Measurements from ENCODE around the gene CLN5. TPM values are rescaled to one million over a fixed set of nuclear protein-coding genes. Genes with fewer than 3 reads are reported as not detected.

Gene CLN5
- total and polyA plus RNA-seq, 2 of the 4 experiments (the other 2 are of a cell fraction): 11.3 to 15.1 TPM

DNA sequence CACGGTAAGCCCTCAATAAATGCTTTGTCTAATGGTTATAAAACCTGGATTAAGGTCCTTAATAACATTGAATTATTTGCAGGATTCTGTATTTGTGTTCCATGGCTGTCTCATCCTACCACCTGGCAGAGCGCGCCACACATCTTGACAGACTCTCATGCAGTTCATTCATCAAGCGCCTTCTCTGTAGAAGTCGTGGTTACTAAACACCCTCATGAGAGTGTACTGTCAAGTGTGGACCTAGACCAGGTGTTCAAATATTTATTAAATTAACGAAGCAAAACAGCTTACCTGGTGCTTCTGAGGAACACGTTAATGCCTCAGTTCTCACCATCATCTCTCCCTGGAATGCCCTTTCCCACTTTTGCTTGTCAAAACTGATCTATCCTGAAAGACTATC, 48.2 kb downstream of the CLN5 start:
- Histone ChIP-seq H3K27ac (ENCODE audit: insufficient read depth, low read length) (no peak overlapping the region), H3K79me1 (ENCODE audit: low read depth in 1 of 2, low read length in 2 of 2) (no peaks in the 10 kb centered on the region), H4K20me1 (ENCODE audit: insufficient read depth, low read length) (no peaks in the 10 kb centered on the region), H3K36me3 (ENCODE audit: control insufficient read depth, insufficient read depth, low read length) (peaks cover 3% of the 10 kb centered on the region; the same call in 1 of the 2 replicates), H2AK5ac (ENCODE audit: low read depth, low read length) (no peak overlapping the region), H3K9ac (ENCODE audit: low read depth, low read length) (no peak overlapping the region), H3K4ac (ENCODE audit: low read depth, low read length) (no peak overlapping the region), H2AFZ (replicated peaks; ENCODE audit: low read length, poor library complexity) (no peak overlapping the region), H2BK120ac (ENCODE audit: low read depth, low read length) (no peak overlapping the region), H2BK20ac (ENCODE audit: low read depth, low read length) (no peak overlapping the region), H3K18ac (ENCODE audit: low read depth, low read length) (no peak overlapping the region), H3K9me1 (ENCODE audit: insufficient read depth, low read length) (no peaks in the 10 kb centered on the region; the same call in none of the 2 replicates), H2BK15ac (ENCODE audit: low read depth, low read length) (no peak overlapping the region), H3K4me2 (ENCODE audit: low read depth, low read length) (no peak overlapping the region), H3K56ac (ENCODE audit: extremely low read depth, insufficient read depth, low read length) (no peak overlapping the region), H3K9me3 (ENCODE audit: control insufficient read depth, insufficient read depth, low read length) (no peaks in the 10 kb centered on the region), H4K5ac (ENCODE audit: low read depth, low read length) (no peak overlapping the region), H3K23ac (ENCODE audit: low read depth, low read length) (no peak overlapping the region), H2AK9ac (replicated peaks; ENCODE audit: low read depth, low read length, poor library complexity) (no peak overlapping the region), H4K8ac (ENCODE audit: low read depth in 2 of 2, low read length in 2 of 2) (no peak overlapping the region), H3K27me3 (ENCODE audit: control insufficient read depth, insufficient read depth, low read length) (no peaks in the 10 kb centered on the region), H2BK5ac (ENCODE audit: low read depth, low read length, poor library complexity, severe bottlenecking) (no peak overlapping the region), H3K4me1 (ENCODE audit: control insufficient read depth, insufficient read depth, low read length) (peaks cover 1% of the 10 kb centered on the region; the same call in 1 of the 2 replicates), H3K4me3 (ENCODE audit: insufficient read depth, low read depth, low read length) (no peak overlapping the region), H3K14ac (replicated peaks; ENCODE audit: low read depth, low read length) (no peak overlapping the region), H4K91ac (ENCODE audit: insufficient read depth, low read depth, low read length) (no peak overlapping the region)
- BruUV-seq (replicated peaks): no TSS peak
- CTCF ChIA-PET: no interaction called here
- no peak for DNase-seq
- POLR2A ChIA-PET (ENCODE audit: unreplicated experiment): no interaction called here
- in situ Hi-C loops (cut with MboI; ENCODE audit: low sequenced_read_pairs): no loop called here
- intact Hi-C loops (cut with micrococcal nuclease): no loop called here
- WGBS, 2 experiments (ENCODE audit: extremely low coverage in 2 of 2, insufficient read length in 1 of 2): no CpG with 5 or more reads among the region's 7 CpGs
- dilution Hi-C loops (cut with HindIII; ENCODE audit: low sequenced_read_pairs, unreplicated experiment): no loop called here
- TF ChIP-seq RCOR1 (IDR thresholded peaks at IDR 0.05; ENCODE audit: insufficient replicate concordance, low read length) (no peak), CEBPB (IDR thresholded peaks at IDR 0.05; ENCODE audit: low read depth, low read length) (no peak), BHLHE40 (IDR thresholded peaks at IDR 0.05; ENCODE audit: low read depth, low read length) (no peak), NFE2L2 (IDR thresholded peaks at IDR 0.05; ENCODE audit: low read depth, low read length) (no peak), SMC3 (IDR thresholded peaks at IDR 0.05; ENCODE audit: low read depth, low read length) (no peak), CHD1 (IDR thresholded peaks at IDR 0.05; ENCODE audit: low read depth, low read length) (no peak), MAZ (IDR thresholded peaks at IDR 0.05; ENCODE audit: borderline replicate concordance, low read depth, low read length) (no peak)
- TF ChIP-seq, protein P1, sequence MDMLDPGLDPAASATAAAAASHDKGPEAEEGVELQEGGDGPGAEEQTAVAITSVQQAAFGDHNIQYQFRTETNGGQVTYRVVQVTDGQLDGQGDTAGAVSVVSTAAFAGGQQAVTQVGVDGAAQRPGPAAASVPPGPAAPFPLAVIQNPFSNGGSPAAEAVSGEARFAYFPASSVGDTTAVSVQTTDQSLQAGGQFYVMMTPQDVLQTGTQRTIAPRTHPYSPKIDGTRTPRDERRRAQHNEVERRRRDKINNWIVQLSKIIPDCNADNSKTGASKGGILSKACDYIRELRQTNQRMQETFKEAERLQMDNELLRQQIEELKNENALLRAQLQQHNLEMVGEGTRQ (IDR thresholded peaks at IDR 0.05; ENCODE audit: low read depth, low read length): no peak
- TF ChIP-seq, protein P2, sequence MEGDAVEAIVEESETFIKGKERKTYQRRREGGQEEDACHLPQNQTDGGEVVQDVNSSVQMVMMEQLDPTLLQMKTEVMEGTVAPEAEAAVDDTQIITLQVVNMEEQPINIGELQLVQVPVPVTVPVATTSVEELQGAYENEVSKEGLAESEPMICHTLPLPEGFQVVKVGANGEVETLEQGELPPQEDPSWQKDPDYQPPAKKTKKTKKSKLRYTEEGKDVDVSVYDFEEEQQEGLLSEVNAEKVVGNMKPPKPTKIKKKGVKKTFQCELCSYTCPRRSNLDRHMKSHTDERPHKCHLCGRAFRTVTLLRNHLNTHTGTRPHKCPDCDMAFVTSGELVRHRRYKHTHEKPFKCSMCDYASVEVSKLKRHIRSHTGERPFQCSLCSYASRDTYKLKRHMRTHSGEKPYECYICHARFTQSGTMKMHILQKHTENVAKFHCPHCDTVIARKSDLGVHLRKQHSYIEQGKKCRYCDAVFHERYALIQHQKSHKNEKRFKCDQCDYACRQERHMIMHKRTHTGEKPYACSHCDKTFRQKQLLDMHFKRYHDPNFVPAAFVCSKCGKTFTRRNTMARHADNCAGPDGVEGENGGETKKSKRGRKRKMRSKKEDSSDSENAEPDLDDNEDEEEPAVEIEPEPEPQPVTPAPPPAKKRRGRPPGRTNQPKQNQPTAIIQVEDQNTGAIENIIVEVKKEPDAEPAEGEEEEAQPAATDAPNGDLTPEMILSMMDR (conservative IDR thresholded peaks at IDR 0.05; ENCODE audit: low read depth, low read length): no peak
- no peak for ATAC-seq (ENCODE audit: low read depth)
